GM12875 (cell line): Measurements from ENCODE around the gene OR2T33.
"Not testable (repeated sequence)": the region's sequence is repeated elsewhere in the genome, so short reads cannot be mapped to it uniquely, and the experiment has no call there.

Experiments used
- H3K4me3 ChIP-seq: one replicate; pipeline ENCODE4 v1.5.1; 2011; ENCODE audit warnings: low read depth, low read length, control low read depth
- CTCF ChIP-seq: IDR thresholded peaks from 2 replicates; pipeline ENCODE4 v1.5.1; 2011; ENCODE audit warnings: low read depth, mild to moderate bottlenecking, control low read depth, inconsistent platforms, low read length, moderate library complexity, borderline replicate concordance; ENCODE audit not compliant: insufficient read depth

Gene OR2T33

GRCh38 chr1:248277876-248278275 lies at the start of gene OR2T33:
Gene OR2T33, minus strand, starts transcription at chr1:248277976. Its CDS starts 4,162 bp downstream, at chr1:248273814.
- TF ChIP-seq CTCF, result no peak
- H3K4me3 ChIP-seq, result no peak within 1 kb of the TSS

- TF ChIP-seq CTCF, result no peak
- H3K4me3 ChIP-seq, result no peak within 1 kb of the TSS
These were observed 46.7 kb upstream of the OR2T33 start, which contains the start of gene OR2M7 for GRCh38 chr1:248324468-248324867. Gene OR2M7, minus strand, starts transcription at chr1:248324568. Its CDS starts 0 bp downstream, at chr1:248324568.

- no peak overlapping the region for H3K4me3 ChIP-seq
- TF ChIP-seq CTCF, result no peak
These were observed 39.0 kb upstream of the OR2T33 start for GRCh38 chr1:248316796-248317195.

- H3K4me3 ChIP-seq, result not testable (repeated sequence)
These were observed 29.0 kb upstream of the OR2T33 start for GRCh38 chr1:248306740-248307139.

- H3K4me3 ChIP-seq, result no peak overlapping the region
- TF ChIP-seq CTCF, result no peak
These were observed 28.3 kb upstream of the OR2T33 start for GRCh38 chr1:248306103-248306502.

- H3K4me3 ChIP-seq, result not testable (repeated sequence)
These were observed 27.9 kb upstream of the OR2T33 start for GRCh38 chr1:248305672-248306071.

GRCh38 chr1:248303324-248303723 lies 25.5 kb upstream of the OR2T33 start, which contains the start of gene OR2T12:
Gene OR2T12, minus strand, starts transcription at chr1:248303424. Its CDS starts 7,846 bp downstream, at chr1:248295578.
- H3K4me3 ChIP-seq, result no peak within 1 kb of the TSS
- no peak for TF ChIP-seq CTCF

GRCh38 chr1:248288391-248288790 lies 10.6 kb upstream of the OR2T33 start:
- TF ChIP-seq CTCF, result no peak

GRCh38 chr1:248273225-248273624 lies 4.6 kb downstream of the OR2T33 start:
- not testable (repeated sequence) for H3K4me3 ChIP-seq

More at GRCh38 chr1:248288391-248288790, 10.6 kb upstream of the OR2T33 start:
- H3K4me3 ChIP-seq, result no peak overlapping the region
